Liver (tissue), 9 donors: ENCODE data around the gene ARHGDIA. TPM values are rescaled to one million over a fixed set of nuclear protein-coding genes. Genes with fewer than 3 reads are reported as not detected.

Source experiments
- DNase-seq: peaks from one replicate; pipeline ENCODE4 v3.0.0-alpha.2; 2017; ENCODE audit warnings: low spot score
- H3K27ac ChIP-seq, 2 donors: one replicate each; pipeline ENCODE4 v1.7.0; 2013; ENCODE audit warnings: inconsistent platforms in 2 of 2, low read length in 2 of 2, control low read depth in 1 of 2, low read depth in 1 of 2, mild to moderate bottlenecking in 1 of 2
- H3K27me3 ChIP-seq, 4 donors: one replicate each; pipeline versions ENCODE4 v1.6.1 to v1.7.0; 2013; ENCODE audit warnings: low read length in 3 of 4, inconsistent platforms in 1 of 4, mild to moderate bottlenecking in 1 of 4, moderate library complexity in 1 of 4; ENCODE audit not compliant: control insufficient read depth in 4 of 4, insufficient read depth in 4 of 4
- H3K36me3 ChIP-seq, 4 donors: one replicate each; pipeline versions ENCODE4 v1.6.1 to v1.7.0; 2013; ENCODE audit warnings: low read length in 3 of 4, mild to moderate bottlenecking in 3 of 4, low read depth in 1 of 4, moderate library complexity in 1 of 4; ENCODE audit not compliant: control insufficient read depth in 4 of 4, insufficient read depth in 3 of 4
- H3K4me1 ChIP-seq, 4 donors: one replicate each; pipeline versions ENCODE4 v1.6.1 to v1.7.0; 2013; ENCODE audit warnings: low read length in 3 of 4, mild to moderate bottlenecking in 3 of 4, moderate library complexity in 1 of 4; ENCODE audit not compliant: control insufficient read depth in 4 of 4, insufficient read depth in 4 of 4
- H3K4me3 ChIP-seq, 3 donors: one replicate each; pipeline versions ENCODE4 v1.6.1 to v1.7.0; 2013; ENCODE audit warnings: low read length in 3 of 3, control low read depth in 1 of 3, low read depth in 1 of 3, mild to moderate bottlenecking in 1 of 3
- H3K9ac ChIP-seq, 2 donors: one replicate each; pipeline ENCODE4 v1.7.0; 2013; ENCODE audit warnings: low read length in 2 of 2, mild to moderate bottlenecking in 2 of 2, moderate library complexity in 2 of 2, control low read depth in 1 of 2, low read depth in 1 of 2
- H3K9me3 ChIP-seq, 4 donors: one replicate each; pipeline versions ENCODE4 v1.6.1 to v1.7.0; 2013; ENCODE audit warnings: low read length in 3 of 4; ENCODE audit not compliant: control insufficient read depth in 4 of 4
- CTCF ChIP-seq: fragments of 150-350 bp; IDR thresholded peaks from 2 replicates; pipeline ENCODE4 v1.5.1; 2017; ENCODE audit warnings: improper control_type of control experiment, low read depth, low read length; ENCODE audit not compliant: missing input control
- EGR1 ChIP-seq, 2 donors: IDR thresholded peaks; 2 replicates each; pipeline ENCODE4 v1.6.1; 2016 to 2018; ENCODE audit warnings: antibody characterized with exemption in 2 of 2, low read depth in 2 of 2
- FOXA1 ChIP-seq: IDR thresholded peaks from 2 replicates; pipeline ENCODE4 v1.6.1; 2016; ENCODE audit warnings: antibody characterized with exemption
- GABPA ChIP-seq, 2 donors: IDR thresholded peaks in 1 of 2; conservative IDR thresholded peaks in 1 of 2; 2 replicates each; pipeline ENCODE4 v1.6.1; 2016; ENCODE audit warnings: antibody characterized with exemption in 2 of 2, mild to moderate bottlenecking in 1 of 2, moderate library complexity in 1 of 2
- HNF4A ChIP-seq, 2 donors: conservative IDR thresholded peaks; 2 replicates each; pipeline ENCODE4 v1.6.1; 2016; ENCODE audit warnings: antibody characterized with exemption in 2 of 2, mild to moderate bottlenecking in 2 of 2
- HNF4G ChIP-seq: IDR thresholded peaks from 2 replicates; pipeline ENCODE4 v1.6.1; 2016; ENCODE audit warnings: antibody characterized with exemption
- NR2F2 ChIP-seq: IDR thresholded peaks from 2 replicates; pipeline ENCODE4 v1.6.1; 2016; ENCODE audit warnings: antibody characterized with exemption
- RAD21 ChIP-seq, 2 donors: IDR thresholded peaks; 2 replicates each; pipeline ENCODE4 v1.6.1; 2016; ENCODE audit warnings: antibody characterized with exemption in 2 of 2, mild to moderate bottlenecking in 2 of 2
- REST ChIP-seq: IDR thresholded peaks from 2 replicates; pipeline ENCODE4 v1.6.1; 2016; ENCODE audit warnings: antibody characterized with exemption, mild to moderate bottlenecking
- RXRA ChIP-seq, 2 donors: IDR thresholded peaks; 2 replicates each; pipeline ENCODE4 v1.6.1; 2017 to 2018; ENCODE audit warnings: antibody characterized with exemption in 2 of 2, mild to moderate bottlenecking in 1 of 2
- SP1 ChIP-seq: IDR thresholded peaks from 2 replicates; pipeline ENCODE4 v1.6.1; 2018; ENCODE audit warnings: antibody characterized with exemption, mild to moderate bottlenecking
- TAF1 ChIP-seq: conservative IDR thresholded peaks from 2 replicates; pipeline ENCODE4 v1.6.1; 2016; ENCODE audit warnings: antibody characterized with exemption, mild to moderate bottlenecking
- ZBTB33 ChIP-seq: IDR thresholded peaks from 2 replicates; pipeline ENCODE4 v1.6.1; 2016; ENCODE audit warnings: antibody characterized with exemption
- WGBS: extraction: QIAGEN DNeasy Blood & Tissue Kit; methylation state at CpG from one replicate; pipeline ENCODE4 v1.1.7; 2013; 5-methylcytosine and 5-hydroxymethylcytosine counted together
- polyA plus RNA-seq, 2 donors: library from polyadenylated mRNA; stranded (reverse) in 1 of 2; unstranded in 1 of 2; fragments of 200-250 nt in 1 of 2; fragments of >200 nt in 1 of 2; fragmentation: Nextera tagmentation in 1 of 2; extraction: Ambion mirVana in 1 of 2; gene quantifications; one replicate each; pipeline versions ENCODE4 v1.2.1 to v1.2.3, GENCODE V29; 2013 to 2015
- total RNA-seq, 2 donors: library from RNA; depleted of rRNA; stranded (reverse); fragments of >200 nt; gene quantifications; one replicate each; pipeline ENCODE4 v1.2.3, GENCODE V29; 2014
- donor health status: healthy.
- donor health status: healthy.
- donor health status: healthy.
- donor health status: healthy.
- donor health status: healthy.

Gene ARHGDIA
- total and polyA plus RNA-seq, 4 donors = 35.5 to 142 (median 75.3) TPM

- no peaks in the 10 kb centered on the region for H3K9me3 ChIP-seq
- H3K4me1 ChIP-seq = peaks cover 8 to 41% (median 16%) of the 10 kb centered on the region in 4 donors
- no peaks in the 10 kb centered on the region for H3K27me3 ChIP-seq
- peak overlapping the region; percentile 68 to 72 for H3K9ac ChIP-seq
- no peak for DNase-seq
- TF ChIP-seq HNF4A (conservative IDR thresholded peaks at IDR 0.05) = peak; percentile 94 to 96
- no peak for TF ChIP-seq TAF1
- peak; percentile 82 to 85 for TF ChIP-seq RXRA (IDR thresholded peaks at IDR 0.05)
- TF ChIP-seq SP1 = peak; percentile 87
- TF ChIP-seq ZBTB33 = no peak
- no peak for TF ChIP-seq FOXA1
- TF ChIP-seq NR2F2 = peak; percentile 75
- TF ChIP-seq REST = peak; percentile 39
- no peak for TF ChIP-seq CTCF
- TF ChIP-seq EGR1 (IDR thresholded peaks at IDR 0.05; ENCODE audit: low read depth in 2 of 2) = no peak
- peak in 1 of 2 donors; percentile 28 for TF ChIP-seq RAD21 (IDR thresholded peaks at IDR 0.05)
- TF ChIP-seq HNF4G = peak; percentile 84
- H3K27ac ChIP-seq = peak overlapping the region; percentile 85 to 86
- peak overlapping the region; percentile 76 to 90 (median 87) for H3K4me3 ChIP-seq
- H3K36me3 ChIP-seq = peaks cover 16 to 54% (median 29%) of the 10 kb centered on the region in 4 donors
- 15% methylated on average over 23 of the region's 23 CpGs for WGBS
These were observed 39.1 kb upstream of the ARHGDIA start for GRCh38 chr17:81909966-81910839.

- Histone ChIP-seq H3K9ac (no peak overlapping the region), H3K4me3 (no peak overlapping the region), H3K4me1 (peaks cover 8 to 41% (median 16%) of the 10 kb centered on the region in 4 donors), H3K27ac (no peak overlapping the region), H3K27me3 (no peaks in the 10 kb centered on the region), H3K9me3 (no peaks in the 10 kb centered on the region), H3K36me3 (peaks cover 9 to 52% (median 29%) of the 10 kb centered on the region in 4 donors)
- no peak for DNase-seq
- 95% methylated on average over 12 of the region's 12 CpGs for WGBS
- TF ChIP-seq TAF1 (no peak), CTCF (no peak), SP1 (no peak), GABPA (IDR thresholded peaks at IDR 0.05 in 1 of 2, conservative IDR thresholded peaks at IDR 0.05 in 1 of 2) (no peak), ZBTB33 (no peak), RXRA (IDR thresholded peaks at IDR 0.05) (no peak)
These were observed 38.1 kb upstream of the ARHGDIA start for GRCh38 chr17:81909231-81909630.
